Stimulated activated CD4-positive, alpha-beta T cell treated with anti-CD3 and anti-CD28 coated beads, TNF-alpha, amount 100 ng/mL, for 1 hour (primary cell): ENCODE measurements around the gene INHBE.
"Not testable (repeated sequence)": the region's sequence is repeated elsewhere in the genome, so short reads cannot be mapped to it uniquely, and the experiment has no call there.

Source experiments
- DNase-seq, 3 donors: peaks; one replicate each; pipeline ENCODE4 v3.0.0-alpha.2; 2020; ENCODE audit warnings: low read depth in 3 of 3, low spot score in 1 of 3

The INHBE gene, protein sequence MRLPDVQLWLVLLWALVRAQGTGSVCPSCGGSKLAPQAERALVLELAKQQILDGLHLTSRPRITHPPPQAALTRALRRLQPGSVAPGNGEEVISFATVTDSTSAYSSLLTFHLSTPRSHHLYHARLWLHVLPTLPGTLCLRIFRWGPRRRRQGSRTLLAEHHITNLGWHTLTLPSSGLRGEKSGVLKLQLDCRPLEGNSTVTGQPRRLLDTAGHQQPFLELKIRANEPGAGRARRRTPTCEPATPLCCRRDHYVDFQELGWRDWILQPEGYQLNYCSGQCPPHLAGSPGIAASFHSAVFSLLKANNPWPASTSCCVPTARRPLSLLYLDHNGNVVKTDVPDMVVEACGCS

DNA sequence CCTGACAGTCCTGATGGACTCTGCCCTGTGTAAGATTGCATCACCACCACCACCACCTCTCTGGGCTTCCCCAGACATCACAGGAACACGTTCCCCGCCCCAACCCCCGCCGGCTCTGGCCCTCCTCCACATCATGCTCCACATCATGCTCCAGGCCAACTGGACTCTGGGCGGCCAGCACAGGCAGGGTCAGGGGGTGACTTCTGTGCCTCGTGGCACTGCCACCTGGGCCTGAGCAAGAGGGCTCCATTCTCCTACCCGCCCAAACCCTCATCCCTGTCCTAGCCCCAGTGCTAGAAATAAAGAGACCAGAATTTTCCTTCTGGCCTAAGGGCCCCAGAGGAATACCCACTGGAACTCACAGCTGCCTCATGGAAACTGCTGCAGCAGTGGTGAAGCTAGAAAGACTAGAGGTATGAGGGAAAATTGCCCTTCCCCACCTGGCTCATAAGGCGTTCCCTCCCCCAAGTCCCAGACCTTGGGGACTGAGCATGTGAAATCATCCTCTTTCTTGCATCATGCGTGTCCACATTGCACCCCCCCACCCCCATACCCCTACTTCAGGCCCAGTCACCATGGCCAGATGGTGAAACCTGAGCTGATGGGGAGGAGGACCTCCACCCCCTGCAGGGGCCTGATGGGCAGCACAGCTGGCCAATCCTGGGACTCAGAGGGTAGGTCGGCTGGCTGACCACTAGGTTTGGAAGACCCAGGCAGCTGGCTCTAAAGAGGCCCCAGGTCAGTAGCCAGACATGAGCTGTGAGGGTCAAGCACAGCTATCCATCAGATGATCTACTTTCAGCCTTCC is at the start of gene INHBE:
Gene INHBE (plus strand): TSS at position 742 of the 808 bp plus-strand sequence. CDS start 230 bp downstream, outside the sequence.
- no peak for DNase-seq

DNA sequence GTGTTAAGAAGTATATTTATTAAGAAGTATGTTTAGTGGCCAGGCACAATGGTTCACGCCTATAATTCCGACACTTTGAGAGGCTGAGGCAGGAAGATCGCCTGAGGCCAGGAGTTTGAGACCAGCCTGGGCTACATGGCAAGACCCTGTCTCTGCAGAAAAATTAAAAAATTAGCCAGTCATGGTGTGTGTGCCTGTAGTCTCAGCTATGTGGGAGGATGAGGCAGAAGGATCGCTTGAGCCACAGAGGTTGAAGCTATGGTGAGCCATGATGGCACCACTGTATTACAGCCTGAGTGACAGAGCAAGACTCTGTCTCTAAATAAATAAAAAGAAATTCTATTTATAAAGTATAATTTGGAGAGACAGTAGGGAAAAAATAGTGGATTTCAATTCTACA is 44.6 kb upstream of the INHBE start:
- no peak for DNase-seq

DNA sequence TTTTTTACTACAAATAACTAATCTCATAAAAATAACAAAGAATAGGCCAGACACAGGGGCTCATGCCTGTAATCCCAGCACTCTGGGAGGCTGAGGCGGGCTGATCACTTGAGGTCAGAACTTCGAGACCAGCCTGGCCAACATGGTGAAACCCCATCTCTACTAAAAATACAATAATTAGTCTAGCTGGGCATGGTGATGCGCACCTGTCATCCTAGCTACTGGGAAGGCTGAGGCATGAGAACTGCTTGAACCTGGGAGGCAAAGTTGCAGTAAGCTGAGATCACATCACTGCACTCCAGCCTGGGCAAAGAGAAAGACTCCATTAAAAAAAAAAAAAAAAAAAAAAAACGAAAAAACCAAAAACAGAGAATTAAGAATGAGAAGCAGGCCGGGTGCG is 40.9 kb upstream of the INHBE start:
- not testable (repeated sequence) for DNase-seq

DNA sequence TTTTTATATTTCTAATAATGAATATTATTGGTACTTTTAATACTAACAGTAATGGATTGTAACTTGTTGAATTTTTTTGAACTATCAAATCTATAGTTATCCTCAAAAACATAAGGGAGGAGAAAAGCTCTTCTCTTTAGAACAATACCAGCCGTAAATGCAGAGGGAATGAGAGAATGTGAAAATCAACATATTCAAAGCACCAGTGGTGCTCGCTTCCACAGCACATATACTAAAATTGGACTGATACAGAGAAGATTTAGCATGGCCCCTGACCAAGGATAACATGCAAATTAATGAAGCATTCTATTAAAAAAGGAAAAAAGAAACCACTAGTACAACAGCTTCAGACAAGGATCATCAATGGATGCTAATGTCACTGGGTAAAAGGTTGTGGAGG is 40.0 kb upstream of the INHBE start:
- DNase-seq = no peak

DNA sequence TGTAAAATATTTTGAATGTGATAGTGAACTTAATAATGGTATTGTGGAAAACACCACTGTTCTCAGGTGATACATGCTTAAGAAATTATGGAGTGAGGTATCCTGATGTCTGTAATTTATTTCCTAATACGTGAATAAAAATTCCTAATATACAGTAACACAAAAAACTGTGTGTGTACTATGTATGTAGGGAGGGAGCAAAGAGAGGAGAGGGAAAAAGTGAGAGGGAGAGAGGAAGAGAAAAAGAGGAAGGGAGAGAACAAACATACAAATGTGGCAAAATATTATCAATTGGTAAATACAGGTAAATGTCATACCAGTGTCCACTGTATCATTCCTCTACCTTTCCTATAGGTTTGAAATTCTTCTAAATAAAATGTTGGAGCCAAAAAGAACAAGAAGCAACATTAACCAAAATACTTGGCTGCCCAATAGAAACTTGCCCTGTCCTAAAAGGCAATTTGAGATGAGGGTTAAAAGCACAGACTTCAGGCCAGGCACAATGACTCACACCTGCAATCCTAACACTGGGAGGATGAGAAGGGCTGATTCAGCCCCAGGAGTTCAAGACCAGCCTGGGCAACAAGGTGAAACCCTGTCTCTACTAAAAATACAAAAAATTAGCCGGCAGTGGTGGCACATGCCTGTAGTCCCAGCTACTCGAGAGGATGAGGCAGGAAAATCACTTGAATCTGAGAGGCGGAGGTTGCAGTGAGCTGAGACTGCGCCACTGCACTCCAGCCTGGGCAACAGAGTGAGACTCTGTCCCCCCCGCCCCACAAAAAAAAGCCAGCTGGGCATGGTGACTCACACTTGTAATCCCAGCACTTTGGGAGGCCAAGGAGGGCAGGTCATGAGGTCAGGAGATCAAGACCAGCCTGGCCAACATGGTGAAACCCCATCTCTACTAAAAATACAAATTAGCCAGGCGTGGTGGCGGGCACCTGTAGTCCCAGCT is 38.8 kb upstream of the INHBE start:
- DNase-seq = no peak

DNA sequence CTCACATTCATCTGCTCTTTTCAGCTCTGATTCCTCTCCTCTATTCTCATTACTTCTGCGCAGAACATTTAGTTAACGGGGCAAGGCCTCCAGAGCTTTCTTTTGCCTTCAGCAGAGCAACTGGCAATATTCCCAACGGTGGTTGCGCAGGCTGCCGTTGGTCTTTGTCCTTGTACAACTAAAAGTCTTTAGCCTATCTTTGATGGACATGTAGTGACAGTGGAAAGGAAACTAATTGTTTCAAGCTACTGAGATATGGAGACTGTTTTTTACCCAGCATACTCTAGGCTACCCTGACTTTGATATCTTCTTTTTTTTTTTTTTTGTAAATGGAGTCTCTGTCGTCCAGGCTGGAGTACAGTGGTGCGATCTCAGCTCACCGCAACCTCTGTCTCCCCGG is 36.9 kb upstream of the INHBE start:
- DNase-seq = no peak

DNA sequence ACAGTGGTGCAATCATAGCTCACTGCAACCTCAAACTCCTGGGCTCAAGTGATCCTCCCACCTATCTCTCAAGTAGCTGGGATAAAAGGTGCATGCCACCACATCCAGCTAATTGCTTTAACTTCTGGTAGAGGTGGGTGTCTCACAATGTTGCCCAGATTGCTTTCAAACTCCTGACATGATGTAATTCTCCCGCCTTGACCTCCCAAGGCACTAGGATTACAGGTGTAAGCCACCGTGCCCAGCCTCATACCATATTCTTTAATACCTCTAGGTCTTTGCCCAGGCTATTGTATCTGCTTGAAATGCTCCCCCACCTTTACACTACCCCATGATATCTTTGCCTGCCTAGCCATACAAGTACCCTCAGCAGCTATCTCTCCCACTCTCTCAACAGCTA is 35.6 kb upstream of the INHBE start:
- no peak for DNase-seq

DNA sequence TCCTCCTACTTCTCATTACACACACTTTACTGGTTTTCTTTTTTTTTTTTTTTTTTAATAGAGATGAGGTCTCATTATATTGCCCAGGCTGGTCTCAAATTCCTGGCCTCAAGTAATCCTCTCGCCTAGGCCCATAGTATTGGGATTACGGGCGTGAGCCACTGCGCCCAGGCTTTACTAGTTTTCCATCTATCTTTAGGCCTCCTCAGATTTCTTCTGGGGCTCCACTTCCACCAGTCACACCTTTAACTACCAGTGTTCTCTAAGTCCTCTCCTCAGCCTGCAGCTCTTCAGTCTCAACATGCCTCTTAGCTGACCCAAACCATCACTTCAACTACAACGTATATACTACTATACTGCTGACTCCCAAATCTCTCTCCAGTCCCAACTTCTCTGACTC is 34.6 kb upstream of the INHBE start:
- DNase-seq = no peak

DNA sequence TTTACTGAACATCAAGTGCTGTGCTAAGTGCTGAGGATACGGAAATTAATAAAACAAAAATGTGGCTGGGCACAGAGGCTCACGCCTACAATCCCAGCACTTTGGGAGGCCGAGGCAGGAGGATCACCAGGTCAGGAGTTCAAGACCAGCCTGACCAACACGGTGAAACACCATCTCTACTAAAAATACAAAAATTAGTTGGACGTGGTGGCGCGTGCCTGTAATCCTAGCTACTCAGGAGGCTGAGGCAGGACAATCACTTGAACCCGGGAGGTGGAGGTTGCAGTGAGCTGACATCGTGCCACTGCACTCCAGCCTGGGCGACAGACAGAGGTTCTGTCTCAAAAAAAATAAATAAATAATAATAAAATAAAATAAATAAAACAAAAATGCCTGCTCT is 28.2 kb upstream of the INHBE start:
- DNase-seq = not testable (repeated sequence)

DNA sequence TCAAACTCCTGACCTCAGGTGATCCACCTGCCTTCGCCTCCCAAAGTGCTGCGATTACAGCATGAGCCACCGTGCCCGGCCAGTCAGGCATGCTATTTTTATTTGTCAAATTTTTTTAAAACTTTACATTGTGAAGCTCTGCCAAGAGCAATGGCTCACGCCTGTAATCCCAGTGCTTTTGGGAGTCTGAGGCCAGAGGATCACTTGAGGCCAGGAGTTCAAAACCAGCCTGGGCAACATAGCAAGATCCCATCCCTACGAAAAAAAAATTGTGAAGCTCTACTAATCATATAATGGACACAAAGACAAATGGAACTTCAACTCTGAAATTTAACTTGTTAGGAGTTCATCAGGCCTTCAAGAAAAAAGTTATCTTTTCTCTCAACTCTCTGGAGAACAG is 26.1 kb upstream of the INHBE start:
- no peak for DNase-seq

DNA sequence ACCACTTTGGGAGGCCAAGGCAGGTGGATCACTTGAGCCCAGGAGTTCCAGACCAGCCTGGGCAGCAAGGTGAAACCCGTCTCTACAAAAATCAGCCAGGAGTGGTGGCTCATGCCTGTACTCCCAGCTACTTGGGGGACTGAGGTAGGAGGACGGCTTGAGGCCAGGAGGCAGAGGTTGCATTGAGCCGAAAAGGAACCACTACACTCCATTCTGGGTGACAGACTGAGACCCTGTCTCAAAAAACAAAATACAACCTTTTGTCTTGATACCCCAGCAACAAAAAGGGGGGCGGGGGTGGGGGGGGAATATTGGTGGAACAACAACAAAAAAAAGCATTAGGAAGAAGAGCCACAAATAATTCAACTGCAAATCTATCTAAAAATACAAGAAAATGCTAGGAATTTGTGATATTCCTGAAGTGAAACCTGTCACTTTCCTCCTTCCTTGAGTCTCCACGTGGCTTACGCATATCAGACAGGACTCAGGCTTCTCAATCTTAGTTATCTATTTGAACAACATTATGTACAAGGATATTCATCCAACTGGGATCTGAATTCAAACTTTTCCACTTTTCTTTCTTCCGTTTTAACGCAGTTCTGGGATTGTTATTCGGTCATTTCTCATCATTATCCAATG is 25.5 kb upstream of the INHBE start:
- no peak for DNase-seq

DNA sequence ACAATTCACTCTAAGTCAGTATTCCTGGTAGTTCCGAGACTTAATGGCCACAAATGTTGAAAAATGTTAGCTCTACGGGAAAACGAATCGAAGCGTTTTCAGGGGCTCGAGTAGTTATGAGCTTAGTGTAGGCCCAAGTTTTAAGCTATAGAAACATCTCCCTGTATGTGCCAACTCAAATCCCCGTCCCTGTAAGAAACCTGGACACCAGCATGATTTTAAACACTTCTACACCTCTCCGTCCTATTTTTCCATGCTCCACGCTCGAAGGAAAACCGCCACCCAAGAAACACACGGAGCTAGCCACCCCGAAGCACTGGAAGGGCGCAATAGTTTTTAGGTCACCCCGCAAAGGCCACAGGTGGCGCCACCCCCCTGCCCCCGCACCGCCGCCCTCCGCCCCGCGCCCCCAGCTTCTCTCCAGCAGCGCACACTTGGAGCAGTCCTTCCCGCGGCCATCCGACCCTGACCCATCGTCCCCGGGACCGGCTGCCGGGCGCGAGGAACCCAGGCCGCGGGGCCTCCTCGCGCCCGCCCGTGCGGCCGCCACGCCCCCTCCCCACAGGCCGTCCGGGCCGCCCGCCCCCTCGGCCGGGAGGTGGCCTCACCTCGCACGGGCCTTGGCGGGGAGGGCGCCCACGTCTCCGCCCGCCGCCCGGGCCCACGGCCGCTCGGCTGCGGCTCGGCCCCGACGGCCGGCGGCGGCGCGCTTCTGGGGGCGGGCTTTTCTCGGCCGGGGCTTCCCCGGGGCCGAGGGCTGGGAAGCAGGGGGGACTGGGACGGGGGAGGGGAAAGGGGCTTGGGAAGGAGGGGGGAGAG is 24.8 kb upstream of the INHBE start:
- DNase-seq = peak in 1 of 3 donors; percentile 35

DNA sequence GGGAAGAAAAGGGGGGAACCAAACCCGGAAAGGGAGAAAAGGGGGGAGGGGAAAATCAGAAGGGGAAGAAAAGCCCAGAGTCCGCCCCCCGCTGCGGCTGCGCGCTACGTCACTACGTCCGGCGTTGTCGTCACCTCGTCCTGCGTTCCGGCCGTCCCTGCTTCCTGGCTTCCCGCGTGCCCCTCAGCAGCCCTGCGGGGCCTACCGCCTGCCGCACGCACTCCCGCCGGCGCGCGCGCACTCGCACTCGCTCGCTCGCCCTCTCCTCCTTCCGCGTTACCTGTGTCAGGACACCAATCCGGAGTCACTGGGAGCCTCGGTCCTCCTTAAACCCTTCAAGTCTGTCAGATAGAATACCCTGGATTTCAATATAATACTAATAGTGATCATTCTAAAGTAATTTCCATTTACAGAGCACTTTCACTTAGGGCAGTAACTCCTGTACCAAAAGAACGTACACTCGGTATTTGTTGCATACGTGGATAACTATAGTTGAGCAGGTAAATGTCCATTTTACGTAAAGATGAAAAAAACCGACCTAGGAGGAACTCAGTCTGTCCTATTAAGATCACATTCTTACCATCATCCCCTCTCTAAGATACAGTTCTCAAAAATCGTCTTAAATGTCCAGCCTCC is 24.1 kb upstream of the INHBE start, which contains the start of gene R3HDM2:
Gene R3HDM2 (minus strand): TSS at position 113 of the 636 bp plus-strand sequence. CDS start 120,615 bp downstream, outside the sequence.
- DNase-seq = peak; percentile 86 to 93 (median 87)

DNA sequence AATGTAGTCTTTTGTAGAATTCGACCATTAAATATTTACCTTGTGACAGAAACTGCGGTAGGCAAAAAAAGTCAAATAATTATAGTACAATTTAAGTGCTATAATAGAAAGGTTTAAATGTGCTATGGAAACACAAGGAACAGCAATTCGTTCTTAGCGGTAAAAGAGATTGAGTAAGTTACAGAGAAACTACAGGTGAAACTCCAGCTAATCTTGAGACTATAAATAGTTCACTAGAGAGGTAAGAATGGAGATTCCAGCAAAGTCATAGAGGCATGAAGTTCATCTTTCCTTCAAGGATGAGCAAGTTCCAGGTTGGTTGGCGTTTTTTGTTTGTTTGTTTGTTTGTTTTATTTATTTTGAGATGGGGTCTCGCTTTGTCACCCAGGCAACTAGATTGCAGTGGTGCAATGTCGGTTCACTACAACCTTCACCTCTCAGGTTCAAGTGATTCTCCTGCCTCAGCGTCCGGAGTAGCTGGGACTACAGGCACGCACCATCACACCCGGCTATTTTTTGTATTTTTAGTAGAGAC is 23.4 kb upstream of the INHBE start:
- no peak for DNase-seq

DNA sequence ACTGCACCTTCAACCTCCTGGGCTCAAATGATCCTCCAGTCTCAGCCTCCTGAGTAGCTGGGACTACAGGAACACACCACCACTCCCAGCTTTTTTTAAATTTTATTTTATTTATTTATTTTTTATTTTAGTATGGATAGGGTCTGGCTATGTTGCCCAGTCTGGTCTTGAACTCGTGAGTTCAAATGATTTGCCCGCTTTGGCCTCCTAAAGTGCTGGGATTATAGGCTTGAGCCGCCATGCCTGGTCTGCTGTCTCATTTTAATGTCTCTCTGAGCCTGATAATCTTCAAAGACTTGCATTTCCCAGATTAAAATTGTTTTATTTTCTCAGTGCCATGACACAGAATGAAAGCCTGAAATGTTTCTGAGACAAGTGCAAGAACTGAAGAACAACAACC is 21.7 kb upstream of the INHBE start:
- no peak for DNase-seq

DNA sequence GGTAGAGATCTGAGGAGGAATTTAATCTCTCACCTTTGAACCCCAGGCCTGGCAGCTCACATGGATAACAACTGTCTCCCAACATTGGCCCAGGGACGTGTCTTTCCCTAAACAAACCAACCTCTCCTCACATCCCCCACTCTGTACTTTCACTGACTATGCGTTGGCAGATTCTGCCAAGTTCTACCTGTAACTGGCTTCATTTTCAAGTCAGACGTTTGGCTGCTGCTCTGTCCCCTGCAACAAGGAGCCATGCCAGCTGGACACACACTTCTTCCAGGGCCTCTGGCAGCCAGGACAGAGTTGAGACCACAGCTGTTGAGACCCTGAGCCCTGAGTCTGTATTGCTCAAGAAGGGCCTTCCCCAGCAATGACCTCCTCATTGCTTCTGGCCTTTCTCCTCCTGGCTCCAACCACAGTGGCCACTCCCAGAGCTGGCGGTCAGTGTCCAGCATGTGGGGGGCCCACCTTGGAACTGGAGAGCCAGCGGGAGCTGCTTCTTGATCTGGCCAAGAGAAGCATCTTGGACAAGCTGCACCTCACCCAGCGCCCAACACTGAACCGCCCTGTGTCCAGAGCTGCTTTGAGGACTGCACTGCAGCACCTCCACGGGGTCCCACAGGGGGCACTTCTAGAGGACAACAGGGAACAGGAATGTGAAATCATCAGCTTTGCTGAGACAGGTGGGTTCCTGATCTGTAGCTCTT is 20.4 kb upstream of the INHBE start, which contains the start of gene INHBC:
Gene INHBC (plus strand): TSS at position 268 of the 707 bp plus-strand sequence. CDS start 103 bp downstream, at position 371.
- no peak for DNase-seq

DNA sequence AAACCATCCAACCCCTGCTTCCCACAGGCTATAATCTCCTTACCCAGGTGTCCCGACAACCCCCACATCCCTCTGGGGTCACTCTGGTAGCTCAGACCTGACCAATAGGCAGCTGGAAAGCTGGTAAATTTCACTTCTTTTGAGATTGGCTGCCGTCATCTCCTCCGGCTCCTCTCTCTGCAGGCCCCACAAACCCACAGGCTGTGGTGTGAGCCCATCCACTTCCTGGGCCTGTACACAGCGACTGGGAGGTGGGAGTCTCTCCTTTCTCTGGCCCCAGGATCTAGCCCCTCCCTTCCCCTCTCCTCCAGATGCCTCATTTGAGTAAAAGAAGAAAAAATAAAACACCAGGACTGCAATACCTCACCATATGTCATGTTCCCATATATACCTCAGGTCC is 19.8 kb upstream of the INHBE start:
- no peak for DNase-seq

DNA sequence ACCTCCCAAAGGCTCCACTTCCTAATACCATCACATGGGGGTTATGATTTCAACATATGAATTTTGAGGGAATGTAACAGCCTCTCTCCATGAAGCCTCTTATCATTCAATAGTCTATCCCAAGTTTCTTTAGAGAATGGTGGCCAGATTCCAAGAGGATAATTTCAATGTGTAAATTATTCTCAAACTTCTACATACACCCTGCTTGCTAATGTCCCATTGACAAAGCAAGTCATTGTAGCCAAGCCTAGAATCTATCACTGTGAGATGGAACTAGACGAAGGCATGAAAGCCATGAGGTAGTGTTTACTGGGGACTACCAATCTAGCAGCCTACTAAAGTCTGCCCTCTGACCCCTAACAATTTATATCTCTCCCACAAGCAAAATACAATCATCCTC is 16.7 kb upstream of the INHBE start:
- no peak for DNase-seq
